Smooth muscle cell (in vitro differentiated cells): ENCODE results near the gene TM9SF4. TPM values are rescaled to one million over a fixed set of nuclear protein-coding genes. Genes with fewer than 3 reads are reported as not detected.

Experiments used
- DNase-seq: peaks from one replicate; lab custom pipeline; 2025; ENCODE audit not compliant: unreplicated experiment; lab: John Stamatoyannopoulos, UW
- H2AFZ ChIP-seq: fragments of 200-600 bp; sonication (generic); 2 replicates; pipeline ENCODE4 v1.6.0; 2016; ENCODE audit warnings: antibody characterized with exemption, low read depth, mild to moderate bottlenecking
- H3F3A ChIP-seq: fragments of 200-600 bp; sonication (generic); 2 replicates; pipeline ENCODE4 v1.6.0; 2017; ENCODE audit warnings: antibody characterized with exemption, low read depth
- H3K27ac ChIP-seq: fragments of 200-600 bp; sonication (generic); 2 replicates; pipeline ENCODE4 v1.5.1; 2016; ENCODE audit warnings: low read depth, mild to moderate bottlenecking
- H3K27me3 ChIP-seq: fragments of 200-600 bp; sonication (generic); 2 replicates; pipeline ENCODE4 v1.6.1; 2016; ENCODE audit warnings: low read depth, mild to moderate bottlenecking
- H3K36me3 ChIP-seq: fragments of 200-600 bp; sonication (generic); 2 replicates; pipeline ENCODE4 v1.5.1; 2016; ENCODE audit warnings: low read depth
- H3K4me1 ChIP-seq: fragments of 200-600 bp; sonication (generic); 2 replicates; pipeline ENCODE4 v1.5.1; 2016; ENCODE audit warnings: low read depth
- H3K4me2 ChIP-seq: fragments of 200-600 bp; sonication (generic); 2 replicates; pipeline ENCODE4 v1.6.0; 2016; ENCODE audit warnings: mild to moderate bottlenecking
- H3K4me3 ChIP-seq: fragments of 200-600 bp; sonication (generic); 2 replicates; pipeline ENCODE4 v1.5.1; 2016; ENCODE audit warnings: mild to moderate bottlenecking
- H3K79me2 ChIP-seq: fragments of 200-600 bp; sonication (generic); 2 replicates; pipeline ENCODE4 v1.6.0; 2016; ENCODE audit warnings: low read depth, mild to moderate bottlenecking
- H3K9ac ChIP-seq: fragments of 200-600 bp; sonication (generic); 2 replicates; pipeline ENCODE4 v1.6.0; 2016; ENCODE audit warnings: low read depth
- H3K9me3 ChIP-seq: fragments of 200-600 bp; sonication (generic); replicated peaks from 2 replicates; pipeline ENCODE4 v1.5.1; 2016; ENCODE audit warnings: low read depth
- H4K20me1 ChIP-seq: fragments of 200-600 bp; sonication (generic); 2 replicates; pipeline ENCODE4 v1.6.0; 2016; ENCODE audit warnings: low read depth
- CTCF ChIP-seq: fragments of 200-600 bp; sonication (generic); IDR thresholded peaks from 2 replicates; pipeline ENCODE4 v1.5.1; 2017; ENCODE audit warnings: borderline replicate concordance, mild to moderate bottlenecking, antibody characterized with exemption; ENCODE audit not compliant: insufficient read depth, poor library complexity, severe bottlenecking
- WGBS: methylation state at CpG from one replicate; pipeline ENCODE4 v1.1.7; 2016; ENCODE audit warnings: low lambda C conversion rate; 5-methylcytosine and 5-hydroxymethylcytosine counted together
- polyA plus RNA-seq: library from polyadenylated mRNA; unstranded; fragments of >200 nt; fragmentation: Nextera tagmentation; extraction: Ambion mirVana; gene quantifications from 2 replicates; pipeline ENCODE4 v1.2.1, GENCODE V29; 2016
- total RNA-seq: library from RNA; depleted of rRNA; stranded (reverse); fragments of >200 nt; gene quantifications from 2 replicates; pipeline ENCODE4 v1.2.3, GENCODE V29; 2014

Gene TM9SF4
- total and polyA plus RNA-seq, 2 experiments from 2014 or later: 59.2 to 90.2 TPM

- H3K79me2 ChIP-seq: no peaks in the 10 kb centered on the region
- no peaks in the 10 kb centered on the region for H4K20me1 ChIP-seq
- TF ChIP-seq CTCF: no peak
- H3K4me2 ChIP-seq: peak overlapping the region; percentile 7
- no peaks in the 10 kb centered on the region for H3K9me3 ChIP-seq
- H3K4me1 ChIP-seq: peaks cover 5% of the 10 kb centered on the region
- peak overlapping the region; percentile 63 for H3K27ac ChIP-seq
- H3K27me3 ChIP-seq: no peaks in the 10 kb centered on the region
- no peak for DNase-seq
- no peak overlapping the region for H3K9ac ChIP-seq
- 44% methylated on average over 6 of the region's 6 CpGs for WGBS
- H3K36me3 ChIP-seq: no peaks in the 10 kb centered on the region
- no peaks in the 10 kb centered on the region for H3F3A ChIP-seq
- H3K4me3 ChIP-seq: no peak overlapping the region
- no peak overlapping the region for H2AFZ ChIP-seq
Measured at GRCh38 chr20:32067234-32067821, 42.2 kb upstream of the TM9SF4 start.

DNA sequence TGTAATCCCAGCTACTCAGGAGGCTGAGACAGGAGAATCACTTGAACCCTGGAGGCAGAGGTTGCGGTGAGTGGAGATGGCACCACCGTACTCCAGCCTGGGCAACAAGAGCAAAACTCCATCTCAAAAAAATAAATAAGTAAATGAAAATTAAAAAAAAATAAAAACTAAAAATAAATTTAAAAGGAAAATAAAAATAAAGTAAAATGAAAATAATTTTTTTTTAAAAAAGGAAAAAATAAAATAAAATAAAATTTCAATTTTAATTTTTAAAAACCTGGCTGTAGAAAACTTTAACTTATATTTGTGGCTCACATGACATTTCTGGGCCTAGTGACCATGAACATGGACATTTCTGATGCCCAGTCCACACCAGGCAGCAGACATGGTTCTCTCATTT lies 41.3 kb upstream of the TM9SF4 start:
- no peak for TF ChIP-seq CTCF
- no peaks in the 10 kb centered on the region for H3F3A ChIP-seq
- H3K4me2 ChIP-seq: peak overlapping the region; percentile 5
- DNase-seq: no peak
- H4K20me1 ChIP-seq: no peaks in the 10 kb centered on the region
- 93% methylated on average over 2 of the region's 2 CpGs for WGBS
- H3K36me3 ChIP-seq: no peaks in the 10 kb centered on the region
- no peaks in the 10 kb centered on the region for H3K79me2 ChIP-seq
- H3K9ac ChIP-seq: no peak overlapping the region
- peak overlapping the region; percentile 77 for H3K27ac ChIP-seq
- no peaks in the 10 kb centered on the region for H3K9me3 ChIP-seq
- no peaks in the 10 kb centered on the region for H3K27me3 ChIP-seq
- H3K4me3 ChIP-seq: no peak overlapping the region
- H2AFZ ChIP-seq: no peak overlapping the region
- H3K4me1 ChIP-seq: peaks cover 5% of the 10 kb centered on the region

DNA sequence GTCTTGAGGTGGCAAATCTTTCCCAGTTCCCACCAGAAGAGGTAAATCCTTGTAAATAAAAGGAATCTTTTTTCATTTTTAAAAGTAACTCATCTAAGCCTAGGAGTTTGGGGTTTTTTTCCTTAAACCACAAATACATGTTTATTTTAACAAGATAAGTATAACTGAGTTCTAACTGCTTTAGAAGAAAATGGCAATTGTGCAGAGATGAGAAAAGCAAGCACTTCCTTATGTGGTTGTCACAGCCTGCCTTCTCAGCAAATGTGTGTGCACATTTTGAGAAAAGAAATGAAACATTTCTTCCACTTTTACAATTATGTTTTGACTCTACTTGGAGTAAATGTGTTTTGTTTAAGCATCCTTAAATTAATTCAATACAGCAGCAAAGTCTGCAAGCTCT lies 39.8 kb upstream of the TM9SF4 start:
- Histone ChIP-seq H3K4me3 (peak overlapping the region; percentile 1), H4K20me1 (no peaks in the 10 kb centered on the region), H2AFZ (no peak overlapping the region), H3K79me2 (no peaks in the 10 kb centered on the region), H3K4me2 (peak overlapping the region; percentile 67), H3F3A (no peaks in the 10 kb centered on the region), H3K4me1 (peaks cover 5% of the 10 kb centered on the region), H3K36me3 (no peaks in the 10 kb centered on the region), H3K9me3 (no peaks in the 10 kb centered on the region), H3K27ac (peak overlapping the region; percentile 46), H3K9ac (no peak overlapping the region), H3K27me3 (peaks cover 11% of the 10 kb centered on the region)
- no peak for TF ChIP-seq CTCF
- DNase-seq: no peak

- DNase-seq: no peak
- H3K9ac ChIP-seq: no peak overlapping the region
- H3K4me2 ChIP-seq: no peak overlapping the region
- H2AFZ ChIP-seq: no peak overlapping the region
- peaks cover 5% of the 10 kb centered on the region for H3K4me1 ChIP-seq
- H3K4me3 ChIP-seq: no peak overlapping the region
- TF ChIP-seq CTCF: no peak
- 100% methylated on average over 1 of the region's 1 CpG for WGBS
- no peak overlapping the region for H3K27ac ChIP-seq
- no peaks in the 10 kb centered on the region for H3K36me3 ChIP-seq
- H3F3A ChIP-seq: no peaks in the 10 kb centered on the region
- H4K20me1 ChIP-seq: no peaks in the 10 kb centered on the region
- H3K27me3 ChIP-seq: peaks cover 17% of the 10 kb centered on the region
- no peaks in the 10 kb centered on the region for H3K9me3 ChIP-seq
- no peaks in the 10 kb centered on the region for H3K79me2 ChIP-seq
Measured at GRCh38 chr20:32070282-32070681, 39.2 kb upstream of the TM9SF4 start.
